G401.6 (cell line): Measurements from ENCODE around the gene FCGR3A.
"Not testable (repeated sequence)": the region's sequence is repeated elsewhere in the genome, so short reads cannot be mapped to it uniquely, and the experiment has no call there.

Source experiments
- FAIRE-seq: peaks from 2 replicates; lab custom pipeline; 2012; peaks lifted over from hg19 to GRCh38; lab: Jason Lieb, UNC

FCGR3A gene

DNA sequence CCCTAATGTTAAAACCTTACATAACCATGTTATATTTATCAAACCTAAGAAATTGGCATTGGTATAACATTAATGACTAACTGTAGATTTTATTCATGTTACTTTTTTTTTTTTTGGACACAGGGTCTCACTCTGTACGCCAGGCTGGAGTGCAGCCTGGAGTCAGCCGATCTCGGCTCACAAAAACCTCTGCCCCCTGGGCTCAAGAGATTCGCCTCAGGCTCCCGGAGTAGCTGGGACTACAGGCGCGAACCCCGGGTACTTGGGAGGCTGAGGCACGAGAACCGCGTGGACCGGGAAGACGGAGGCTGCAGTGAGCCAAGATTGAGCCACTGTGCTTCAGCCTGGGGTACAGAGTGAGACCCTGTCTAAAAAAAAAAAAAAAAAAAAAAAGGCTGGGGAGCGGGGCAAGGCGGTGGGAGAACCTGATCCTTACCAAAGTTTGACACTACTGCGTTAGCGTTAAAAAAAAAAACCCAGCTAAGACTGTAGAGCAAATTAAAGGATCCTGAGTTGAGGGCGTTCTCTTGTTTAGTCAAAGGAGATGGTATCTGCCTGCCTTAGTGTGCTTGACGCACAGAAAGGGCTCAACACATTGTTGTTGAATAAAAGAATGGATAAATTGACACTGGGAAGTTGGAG, 20.0 kb downstream of the FCGR3A start:
- FAIRE-seq, result not testable (repeated sequence)

DNA sequence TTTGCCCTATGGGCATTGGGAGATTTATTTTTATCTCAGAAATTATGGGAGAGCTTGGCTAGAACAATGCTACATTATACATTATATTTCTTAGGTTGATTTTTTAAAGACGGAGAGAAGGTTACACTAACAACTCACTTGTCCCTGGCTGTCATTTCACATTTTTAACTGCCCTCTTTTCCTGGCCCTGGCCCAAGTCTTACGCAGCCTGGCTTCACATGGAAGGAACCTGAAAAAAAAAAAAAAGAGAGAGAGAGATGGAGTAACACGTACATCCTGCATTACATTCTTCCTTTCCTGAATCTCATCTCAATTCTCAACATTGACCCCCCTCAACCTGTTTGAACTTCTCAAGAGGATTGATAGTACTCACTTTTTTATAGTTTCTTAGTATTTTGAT, 21.1 kb downstream of the FCGR3A start:
- FAIRE-seq, result not testable (repeated sequence)

DNA sequence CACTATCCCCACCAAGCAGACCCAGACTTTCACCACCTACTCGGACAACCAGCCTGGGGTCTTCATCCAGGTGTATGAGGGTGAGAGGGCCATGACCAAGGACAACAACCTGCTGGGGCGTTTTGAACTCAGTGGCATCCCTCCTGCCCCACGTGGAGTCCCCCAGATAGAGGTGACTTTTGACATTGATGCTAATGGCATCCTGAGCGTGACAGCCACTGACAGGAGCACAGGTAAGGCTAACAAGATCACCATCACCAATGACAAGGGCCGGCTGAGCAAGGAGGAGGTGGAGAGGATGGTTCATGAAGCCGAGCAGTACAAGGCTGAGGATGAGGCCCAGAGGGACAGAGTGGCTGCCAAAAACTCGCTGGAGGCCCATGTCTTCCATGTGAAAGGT, 23.7 kb downstream of the FCGR3A start:
- not testable (repeated sequence) for FAIRE-seq

DNA sequence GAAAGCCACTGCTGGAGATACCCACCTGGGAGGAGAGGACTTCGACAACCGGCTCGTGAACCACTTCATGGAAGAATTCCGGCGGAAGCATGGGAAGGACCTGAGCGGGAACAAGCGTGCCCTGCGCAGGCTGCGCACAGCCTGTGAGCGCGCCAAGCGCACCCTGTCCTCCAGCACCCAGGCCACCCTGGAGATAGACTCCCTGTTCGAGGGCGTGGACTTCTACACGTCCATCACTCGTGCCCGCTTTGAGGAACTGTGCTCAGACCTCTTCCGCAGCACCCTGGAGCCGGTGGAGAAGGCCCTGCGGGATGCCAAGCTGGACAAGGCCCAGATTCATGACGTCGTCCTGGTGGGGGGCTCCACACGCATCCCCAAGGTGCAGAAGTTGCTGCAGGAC, 24.3 kb downstream of the FCGR3A start:
- FAIRE-seq, result not testable (repeated sequence)

DNA sequence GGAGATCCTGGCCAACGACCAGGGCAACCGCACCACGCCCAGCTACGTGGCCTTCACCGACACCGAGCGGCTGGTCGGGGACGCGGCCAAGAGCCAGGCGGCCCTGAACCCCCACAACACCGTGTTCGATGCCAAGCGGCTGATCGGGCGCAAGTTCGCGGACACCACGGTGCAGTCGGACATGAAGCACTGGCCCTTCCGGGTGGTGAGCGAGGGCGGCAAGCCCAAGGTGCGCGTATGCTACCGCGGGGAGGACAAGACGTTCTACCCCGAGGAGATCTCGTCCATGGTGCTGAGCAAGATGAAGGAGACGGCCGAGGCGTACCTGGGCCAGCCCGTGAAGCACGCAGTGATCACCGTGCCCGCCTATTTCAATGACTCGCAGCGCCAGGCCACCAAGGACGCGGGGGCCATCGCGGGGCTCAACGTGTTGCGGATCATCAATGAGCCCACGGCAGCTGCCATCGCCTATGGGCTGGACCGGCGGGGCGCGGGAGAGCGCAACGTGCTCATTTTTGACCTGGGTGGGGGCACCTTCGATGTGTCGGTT, 24.8 kb downstream of the FCGR3A start:
- FAIRE-seq, result not testable (repeated sequence)

DNA sequence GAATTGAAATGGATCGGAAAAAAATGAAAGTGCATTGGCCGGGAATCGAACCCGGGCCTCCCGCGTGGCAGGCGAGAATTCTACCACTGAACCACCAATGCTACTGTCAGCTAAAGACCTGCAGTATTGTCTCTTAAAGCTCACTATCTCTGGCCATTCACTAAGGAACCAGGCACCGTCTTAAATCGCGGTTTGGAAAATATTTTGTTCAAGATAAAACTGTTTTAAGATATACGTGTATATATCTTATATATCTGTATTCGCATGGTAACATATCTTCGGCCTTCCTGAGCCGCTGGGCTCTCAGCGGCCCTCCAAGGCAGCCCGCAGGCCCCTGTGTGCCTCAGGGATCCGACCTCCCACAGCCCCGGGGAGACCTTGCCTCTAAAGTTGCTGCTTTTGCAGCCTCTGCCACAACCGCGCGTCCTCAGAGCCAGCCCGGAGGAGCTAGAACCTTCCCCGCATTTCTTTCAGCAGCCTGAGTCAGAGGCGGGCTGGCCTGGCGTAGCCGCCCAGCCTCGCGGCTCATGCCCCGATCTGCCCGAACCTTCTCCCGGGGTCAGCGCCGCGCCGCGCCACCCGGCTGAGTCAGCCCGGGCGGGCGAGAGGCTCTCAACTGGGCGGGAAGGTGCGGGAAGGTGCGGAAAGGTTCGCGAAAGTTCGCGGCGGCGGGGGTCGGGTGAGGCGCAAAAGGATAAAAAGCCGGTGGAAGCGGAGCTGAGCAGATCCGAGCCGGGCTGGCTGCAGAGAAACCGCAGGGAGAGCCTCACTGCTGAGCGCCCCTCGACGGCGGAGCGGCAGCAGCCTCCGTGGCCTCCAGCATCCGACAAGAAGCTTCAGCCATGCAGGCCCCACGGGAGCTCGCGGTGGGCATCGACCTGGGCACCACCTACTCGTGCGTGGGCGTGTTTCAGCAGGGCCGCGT, 25.5 kb downstream of the FCGR3A start, which contains the start of gene HSPA6:
HSPA6 (plus strand) TSS at position 724 of the 925 bp plus-strand sequence; CDS start at position 843, 119 bp downstream.
- not testable (repeated sequence) for FAIRE-seq

DNA sequence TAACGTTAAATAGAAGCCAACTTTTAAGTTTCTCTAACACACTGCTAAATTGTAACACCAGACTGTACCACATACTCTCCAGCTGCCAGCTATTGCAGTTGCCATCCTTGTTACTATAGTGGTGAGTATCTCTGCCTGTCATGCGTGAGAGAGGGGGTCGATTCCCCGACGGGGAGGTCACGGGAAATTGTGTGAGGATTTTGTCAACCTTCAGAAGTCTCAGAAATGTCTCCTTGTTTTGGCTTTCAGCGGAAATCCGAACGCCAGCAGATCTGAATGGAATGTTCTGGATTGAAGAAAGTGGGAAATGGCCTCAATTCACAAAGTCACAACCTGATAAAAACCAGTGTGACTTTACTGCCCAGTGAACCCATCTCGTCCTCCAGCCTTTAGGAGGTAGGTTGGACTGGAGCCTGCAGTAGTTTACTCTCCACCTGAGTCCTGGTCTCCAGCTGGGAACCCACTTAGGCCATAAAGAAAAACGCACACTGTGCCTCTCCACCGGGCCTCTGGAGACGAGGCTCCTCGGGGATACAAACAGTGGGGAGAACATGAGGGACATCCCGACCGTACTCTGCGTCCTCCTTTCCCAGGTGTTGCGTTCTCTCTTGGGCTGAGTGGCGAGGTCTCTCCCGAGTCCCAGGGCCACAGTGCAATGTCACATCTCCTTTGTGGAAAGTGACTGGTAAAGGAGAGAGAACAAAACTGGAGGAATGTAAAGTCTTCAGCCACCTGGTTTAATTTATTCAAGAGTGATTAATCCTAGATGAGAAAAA, 26.4 kb downstream of the FCGR3A start:
- FAIRE-seq, result not testable (repeated sequence)

DNA sequence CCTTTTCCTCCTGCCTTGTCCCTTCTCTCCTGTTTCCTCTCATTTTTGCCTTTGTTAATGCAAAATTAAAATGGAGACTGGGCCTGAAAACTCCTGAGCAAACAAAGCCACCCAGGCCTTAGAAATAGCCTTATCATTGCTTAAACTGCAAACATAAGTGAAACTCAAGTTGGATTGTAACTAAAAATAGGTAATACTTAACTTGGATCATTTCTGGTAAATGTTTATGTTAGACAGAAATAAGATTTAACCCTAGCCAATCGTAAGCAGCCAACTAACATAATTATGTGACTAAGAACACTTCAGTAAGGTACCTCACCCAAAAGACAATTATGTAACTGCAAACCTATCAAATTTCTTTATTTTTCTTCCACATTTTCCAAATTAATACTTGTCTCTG, 35.7 kb downstream of the FCGR3A start:
- FAIRE-seq, result not testable (repeated sequence)

DNA sequence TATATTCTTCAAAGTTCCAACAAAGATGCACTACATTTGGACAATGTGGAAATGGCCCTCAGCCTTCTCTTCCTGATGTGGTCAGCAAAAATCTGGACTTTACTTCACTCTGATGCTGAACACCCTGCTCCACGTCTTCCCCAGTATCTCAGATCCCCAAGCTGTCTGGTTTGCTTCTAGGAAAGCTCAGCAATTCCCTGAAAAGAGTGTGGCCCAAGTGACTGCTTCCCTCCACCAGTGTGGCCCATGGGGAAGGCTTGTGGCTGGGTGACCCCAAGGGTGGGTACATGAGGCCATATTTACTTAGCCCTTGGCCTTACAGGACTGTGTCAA, 36.2 kb downstream of the FCGR3A start:
- not testable (repeated sequence) for FAIRE-seq

DNA sequence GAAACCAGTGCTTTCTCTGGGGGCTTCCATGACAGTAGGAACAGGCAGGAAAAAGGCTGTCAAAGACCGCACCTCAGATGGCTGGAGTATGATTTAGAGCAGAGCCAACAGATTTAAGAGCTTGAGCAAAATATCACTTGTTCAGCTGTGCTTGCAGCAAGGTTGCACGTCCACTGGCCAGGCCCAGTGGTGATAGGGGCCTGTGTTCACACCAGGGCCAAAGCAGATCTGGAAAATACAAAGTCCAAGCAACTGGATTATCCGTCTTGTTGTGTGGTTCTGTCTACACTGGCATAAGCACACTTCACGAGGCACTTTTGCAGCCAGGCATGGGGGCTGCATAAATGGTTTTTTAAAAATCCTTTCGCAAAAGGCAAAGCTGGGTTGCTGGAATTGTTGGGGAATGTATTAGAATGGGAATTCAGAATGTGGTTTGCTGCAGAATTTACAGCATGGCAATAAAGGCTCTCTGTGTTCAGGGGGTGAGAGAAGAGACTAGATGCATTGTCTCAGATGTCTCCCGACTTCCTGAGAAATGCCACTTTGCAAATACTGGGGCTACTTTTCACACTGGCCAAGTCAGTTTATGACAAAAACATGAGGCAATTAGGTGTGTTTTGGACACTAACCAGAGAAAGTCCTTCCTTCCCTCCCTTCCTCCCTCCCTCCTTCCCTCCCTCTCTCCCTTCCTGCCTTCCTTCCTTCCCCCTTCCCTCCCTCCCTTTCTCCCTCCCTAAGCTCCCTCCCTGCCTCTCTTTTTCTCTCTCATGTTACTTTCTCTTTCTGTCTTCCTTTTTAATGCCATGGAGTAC, 36.8 kb downstream of the FCGR3A start:
- not testable (repeated sequence) for FAIRE-seq

DNA sequence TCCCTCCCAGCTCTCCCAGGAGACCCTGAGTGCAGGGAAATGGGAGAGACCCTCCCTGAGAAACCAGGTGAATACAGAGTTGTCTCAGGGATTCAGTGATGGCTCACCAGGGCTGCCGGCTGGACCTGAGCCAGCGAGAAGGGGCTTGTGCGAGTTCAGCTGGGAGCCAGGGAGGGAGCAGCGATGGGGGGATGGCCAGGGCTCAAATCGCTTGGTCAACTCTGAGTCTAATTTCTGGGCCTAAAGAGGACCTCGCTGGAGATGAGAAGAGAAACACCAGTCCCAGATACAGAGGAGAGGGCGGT, 37.9 kb downstream of the FCGR3A start:
- FAIRE-seq, result no peak

DNA sequence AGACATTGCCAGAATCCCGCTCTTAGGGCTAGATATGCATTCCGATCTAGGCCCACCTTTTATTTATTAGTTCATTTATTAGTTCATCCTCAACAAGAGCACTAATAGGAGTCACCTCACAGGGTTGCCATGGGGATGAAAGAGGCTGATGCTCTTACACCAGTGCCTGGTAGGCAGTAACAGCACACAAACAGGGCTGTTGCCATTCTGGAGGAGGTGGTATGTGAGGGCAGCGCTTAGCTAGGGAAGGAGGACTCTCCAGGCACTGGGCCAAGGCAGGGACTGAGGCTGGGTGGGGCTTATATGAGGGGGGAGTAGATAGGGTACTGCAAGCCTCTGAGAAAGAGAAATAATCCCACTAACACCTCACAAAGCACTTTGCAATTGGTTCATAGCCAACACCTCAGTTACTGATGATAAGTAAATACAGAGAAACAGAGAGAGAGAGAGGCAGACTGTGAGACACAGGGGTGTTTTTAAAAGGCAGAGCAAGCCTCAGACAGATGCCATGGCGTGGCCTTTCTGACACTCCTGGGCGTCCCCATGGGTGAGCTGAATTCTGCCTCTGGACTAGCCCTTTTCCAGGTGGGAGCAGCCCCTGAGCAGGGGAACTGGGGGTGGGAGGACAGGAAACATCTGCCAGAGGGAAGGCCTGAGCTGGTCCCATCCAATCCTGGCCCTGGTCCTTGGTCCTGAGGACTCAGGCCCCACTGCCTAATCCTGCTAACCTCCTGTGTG, 38.4 kb downstream of the FCGR3A start:
- FAIRE-seq, result no peak

DNA sequence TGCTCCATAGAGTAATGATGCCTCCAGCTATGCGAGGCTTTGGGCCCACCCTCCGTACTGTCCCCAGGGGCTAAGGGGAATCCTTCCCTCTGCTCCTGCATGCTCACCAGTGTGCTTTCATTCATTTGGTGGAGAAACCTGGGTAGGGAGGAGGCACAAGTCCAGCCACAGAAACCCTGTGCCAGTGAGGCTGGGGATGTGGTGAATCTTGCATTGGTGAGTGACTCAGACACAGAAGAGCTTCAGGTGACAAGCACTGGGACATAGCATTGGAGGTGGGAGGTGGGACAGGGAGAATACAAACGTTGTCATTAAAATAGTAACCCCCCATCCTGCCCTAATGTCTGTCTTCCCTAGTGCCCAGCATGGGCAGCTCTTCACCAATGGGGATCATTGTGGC, 39.1 kb downstream of the FCGR3A start:
- FAIRE-seq, result no peak

DNA sequence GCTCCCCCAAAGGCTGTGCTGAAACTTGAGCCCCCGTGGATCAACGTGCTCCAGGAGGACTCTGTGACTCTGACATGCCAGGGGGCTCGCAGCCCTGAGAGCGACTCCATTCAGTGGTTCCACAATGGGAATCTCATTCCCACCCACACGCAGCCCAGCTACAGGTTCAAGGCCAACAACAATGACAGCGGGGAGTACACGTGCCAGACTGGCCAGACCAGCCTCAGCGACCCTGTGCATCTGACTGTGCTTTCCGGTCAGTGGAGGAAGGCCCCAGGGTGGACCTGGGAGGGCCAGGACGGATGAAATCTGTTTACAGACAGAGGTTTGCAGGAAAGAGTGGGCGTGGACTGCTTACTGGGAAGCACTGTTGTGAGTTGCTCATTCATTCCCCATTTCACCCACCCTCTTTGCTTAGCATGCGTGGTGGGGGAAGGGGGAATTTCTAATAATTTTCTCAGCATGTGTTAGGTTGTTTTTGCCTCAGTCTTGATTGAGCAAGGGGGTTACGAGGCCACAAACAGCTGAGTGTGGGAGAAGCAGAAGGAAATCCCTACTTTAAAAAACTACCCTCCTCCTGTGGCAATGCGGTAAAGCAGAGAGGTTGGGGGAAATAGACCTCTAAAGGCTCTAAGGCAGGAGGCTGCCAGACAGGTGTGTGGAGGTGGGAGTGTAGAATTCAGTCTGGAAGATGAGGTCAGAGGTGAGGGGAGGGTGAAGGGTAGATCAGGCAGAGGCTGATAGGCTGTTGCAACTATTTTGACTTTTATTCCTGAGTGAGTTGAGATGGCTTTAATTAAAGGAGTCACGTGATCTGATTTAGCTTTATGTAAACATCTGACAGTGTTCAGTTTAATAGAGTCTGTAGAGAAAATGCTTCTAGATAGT, 43.0 kb downstream of the FCGR3A start:
- FAIRE-seq, result no peak

DNA sequence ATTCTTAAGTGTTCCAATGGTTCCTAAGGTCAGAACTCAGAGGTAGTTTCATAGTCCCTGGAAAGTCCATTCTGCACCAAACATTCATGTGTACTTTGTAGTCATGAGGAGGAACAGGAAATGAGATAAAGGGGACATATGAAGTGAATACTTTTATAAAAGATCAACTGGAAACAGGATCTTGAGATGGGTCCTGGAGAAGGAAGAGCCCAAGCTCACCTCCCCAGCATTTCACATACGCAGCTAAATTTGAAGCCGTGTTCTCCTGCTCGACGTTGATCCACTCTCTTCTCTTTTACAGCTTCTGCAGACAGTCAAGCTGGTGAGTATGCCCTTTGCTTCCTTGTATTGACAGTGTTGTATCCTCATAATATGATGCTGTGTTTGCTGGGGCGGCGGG, 43.9 kb downstream of the FCGR3A start:
- no peak for FAIRE-seq

DNA sequence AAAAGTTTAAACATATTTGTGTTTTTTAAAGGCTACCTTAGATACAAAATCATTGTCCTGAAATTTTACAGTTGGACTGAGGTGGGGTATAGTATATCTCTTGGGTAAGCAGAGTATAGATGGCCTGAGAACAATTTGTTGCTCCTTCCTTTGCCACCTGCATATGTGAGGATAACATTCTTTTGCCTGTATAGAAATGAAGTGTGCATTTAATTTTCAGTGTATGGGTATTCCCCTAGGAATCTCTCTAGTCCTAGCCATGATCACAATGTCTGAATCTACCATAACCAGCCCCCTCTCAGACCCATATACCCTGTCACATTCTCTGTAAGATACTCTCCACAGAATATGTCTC, 46.2 kb downstream of the FCGR3A start:
- FAIRE-seq, result no peak

DNA sequence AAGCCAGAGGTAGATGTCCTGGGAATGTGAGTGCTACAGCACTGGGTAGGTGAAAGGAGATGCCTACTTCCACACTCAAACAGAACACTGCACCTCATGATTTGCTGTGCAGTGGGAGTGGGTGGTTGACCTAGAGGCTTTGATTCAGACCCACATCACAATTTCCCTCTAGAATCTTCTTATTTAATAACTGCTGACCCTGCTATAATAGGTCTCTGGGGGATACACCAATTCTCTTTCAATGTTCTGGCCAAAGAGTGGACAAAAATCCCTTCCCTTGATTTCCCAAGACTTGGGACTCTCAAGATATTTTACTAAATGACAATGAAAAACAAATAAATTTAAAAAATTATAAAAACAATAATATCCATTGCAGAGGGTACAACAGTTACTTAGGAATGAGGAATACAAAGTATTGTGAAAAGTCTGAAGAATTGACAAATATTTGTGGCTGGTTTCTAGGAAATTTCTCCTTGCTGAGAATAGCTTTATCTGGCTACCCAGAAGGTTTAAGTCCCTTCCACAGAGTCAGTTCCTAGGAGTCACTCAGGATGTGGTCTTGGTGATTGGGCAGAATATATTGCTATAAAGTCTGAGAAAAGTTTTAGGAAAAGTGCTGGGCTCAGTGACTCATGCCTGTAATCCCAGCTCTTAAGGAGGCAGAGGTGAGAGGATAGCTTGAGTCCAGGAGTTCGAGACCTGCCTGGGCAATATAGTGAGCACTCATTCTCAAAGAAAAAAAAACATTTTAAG, 46.8 kb downstream of the FCGR3A start:
- FAIRE-seq, result no peak

DNA sequence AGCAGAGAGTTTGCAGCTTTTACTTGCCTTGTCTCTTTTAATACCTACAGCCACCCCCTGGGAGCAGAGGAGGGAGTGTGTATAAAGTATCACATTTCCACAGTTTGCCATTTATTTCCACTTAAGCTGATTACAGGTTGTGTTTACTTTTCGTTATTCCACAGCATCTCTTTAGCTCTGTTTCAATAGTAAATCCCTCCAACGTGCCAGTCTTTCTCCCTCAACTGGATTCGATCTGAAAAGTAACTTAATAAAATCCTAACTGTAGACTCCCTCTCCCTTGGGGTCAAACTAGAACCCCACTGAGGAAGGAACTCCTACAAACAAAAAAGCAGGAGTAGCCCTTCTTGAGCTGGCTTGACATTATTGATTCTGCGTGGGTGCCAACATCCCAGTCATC, 47.4 kb downstream of the FCGR3A start:
- FAIRE-seq, result no peak

DNA sequence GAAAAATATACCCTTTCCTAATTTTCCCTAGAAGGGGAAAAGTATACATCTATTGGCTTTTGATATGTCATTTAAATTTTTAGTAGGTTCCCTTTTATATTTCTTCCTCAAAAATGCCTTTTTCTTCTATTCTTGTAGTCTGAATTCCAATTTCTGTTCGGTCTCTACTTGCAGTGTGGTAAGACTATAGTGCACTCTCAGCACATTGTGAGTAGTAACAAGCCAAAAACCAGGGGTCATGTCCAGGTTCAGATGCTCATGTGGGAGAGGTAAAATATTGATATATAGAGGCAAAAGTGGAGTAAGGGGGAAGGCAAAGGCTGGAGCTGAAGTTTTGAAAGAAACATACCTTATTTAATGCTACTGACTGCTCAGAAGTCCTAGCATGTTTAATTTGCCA, 48.4 kb downstream of the FCGR3A start:
- FAIRE-seq, result no peak
